GM18870 (cell line): Measurements from ENCODE around the gene KAZN.

Experiments
- ATAC-seq: cut with Tn5 transposase; IDR thresholded peaks from one replicate; pipeline ENCODE4 v1.9.1; 2021; ENCODE audit warnings: moderate library complexity; ENCODE audit not compliant: unreplicated experiment

Gene KAZN

DNA sequence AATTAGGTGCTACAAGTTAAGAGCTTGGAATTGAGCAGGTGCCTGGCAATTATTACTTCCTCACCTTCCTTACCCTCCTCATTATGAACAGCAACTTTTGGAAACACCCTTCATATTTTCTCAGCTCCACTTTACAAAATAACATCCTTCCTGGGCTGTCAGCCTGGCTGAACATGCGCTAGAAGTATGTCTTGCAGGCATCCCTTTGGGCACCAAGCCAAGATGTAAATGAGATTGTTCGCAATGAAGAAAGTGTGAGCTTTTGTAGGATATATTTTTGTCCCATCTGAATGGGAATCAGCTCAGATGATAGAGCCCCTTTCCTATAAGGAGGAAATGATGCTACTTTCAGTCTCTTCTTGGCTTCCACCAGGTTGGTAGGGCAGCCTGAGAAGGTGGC, 245.9 kb downstream of the KAZN start:
- ATAC-seq = no peak

DNA sequence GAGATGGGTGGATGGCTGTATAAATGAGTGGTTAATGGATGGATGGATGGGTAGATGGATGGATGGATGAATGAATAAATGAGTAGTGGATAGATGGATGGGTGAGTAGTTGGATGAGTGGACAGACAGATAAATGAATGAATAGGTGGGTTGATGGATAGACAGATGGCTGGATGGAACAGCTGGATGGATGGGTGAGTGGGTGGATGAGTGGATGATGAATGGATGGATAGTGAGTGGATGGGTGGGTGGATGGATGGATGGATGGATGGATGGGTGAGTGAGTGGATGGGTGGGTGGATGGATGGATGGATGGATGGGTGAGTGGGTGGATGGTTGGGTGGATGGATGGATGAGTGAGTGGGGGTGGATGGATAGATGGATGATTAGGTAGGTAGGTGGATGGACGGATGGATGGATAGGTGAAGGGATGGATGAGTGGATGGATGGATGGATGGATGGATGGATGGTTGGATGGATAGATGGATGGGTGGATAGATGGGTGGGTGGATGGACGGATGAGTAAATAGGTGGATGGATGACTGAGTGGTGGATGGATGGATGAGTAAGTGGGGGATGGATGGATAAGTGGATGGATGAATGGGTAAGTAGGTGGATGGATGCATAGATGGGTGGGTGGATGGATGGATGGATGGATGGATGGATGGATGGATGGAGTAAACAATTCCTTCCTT, 246.6 kb downstream of the KAZN start:
- ATAC-seq = no peak

DNA sequence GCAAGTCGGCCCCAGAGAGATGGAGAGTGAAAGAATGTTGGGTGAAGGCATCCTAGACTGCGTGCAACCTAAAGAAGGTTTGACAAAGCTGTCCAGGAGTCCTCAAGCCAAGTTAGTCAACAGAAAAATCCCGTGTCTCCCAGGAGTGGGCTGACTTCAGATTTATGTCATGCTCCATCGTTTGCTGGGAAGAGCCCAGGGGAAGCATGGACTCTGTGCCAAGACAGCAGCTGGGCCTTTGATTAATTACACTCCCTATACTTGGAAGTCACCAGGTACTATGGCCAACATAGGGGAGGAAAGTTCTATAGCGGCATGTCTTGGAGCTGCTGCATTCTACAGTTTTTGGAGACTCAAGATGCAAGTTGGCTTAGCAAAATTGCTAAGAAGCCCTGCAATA, 247.4 kb downstream of the KAZN start:
- no peak for ATAC-seq

- no peak for ATAC-seq
Measured at GRCh38 chr1:14846688-14847087, 248.2 kb downstream of the KAZN start.

DNA sequence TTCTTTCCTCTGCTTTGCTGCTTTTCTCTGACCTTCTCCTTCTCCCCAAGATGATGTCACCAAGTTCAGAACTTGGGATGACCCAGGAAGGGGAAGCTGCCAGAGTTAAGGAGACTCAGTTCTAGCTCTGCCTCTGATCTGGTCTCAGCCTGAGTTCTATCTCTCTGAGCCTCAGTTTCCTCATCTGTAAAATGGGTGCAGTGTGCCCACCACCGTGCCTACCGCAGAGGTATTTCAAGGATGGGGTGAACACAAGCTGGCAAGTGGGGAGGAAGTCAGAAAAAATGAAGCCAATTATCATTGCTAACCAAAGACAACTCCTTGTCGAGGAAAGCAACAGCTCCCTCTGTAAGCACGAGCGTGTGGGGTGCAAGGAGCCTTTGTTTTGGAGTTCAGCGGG, 249.7 kb downstream of the KAZN start:
- ATAC-seq = no peak

DNA sequence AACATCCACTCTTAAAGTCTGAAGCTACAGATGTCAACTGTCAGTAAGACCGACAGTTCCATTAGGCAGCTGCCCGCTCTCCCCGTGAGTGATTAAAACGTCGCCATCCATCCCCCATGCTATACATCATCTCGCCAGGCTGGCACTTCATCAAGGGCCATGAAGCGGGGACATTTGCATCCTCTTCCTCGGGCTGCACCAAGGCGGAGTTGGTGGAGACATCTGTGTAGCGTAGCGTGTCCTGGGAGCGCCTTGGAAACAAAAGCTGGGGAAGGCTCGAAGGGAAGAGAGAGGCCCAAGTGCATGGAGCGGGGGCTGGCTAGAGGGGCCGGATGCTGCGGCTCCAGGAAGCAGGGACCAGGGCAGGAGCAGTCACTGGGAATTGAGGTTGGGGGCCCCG, 250.1 kb downstream of the KAZN start:
- ATAC-seq = no peak

DNA sequence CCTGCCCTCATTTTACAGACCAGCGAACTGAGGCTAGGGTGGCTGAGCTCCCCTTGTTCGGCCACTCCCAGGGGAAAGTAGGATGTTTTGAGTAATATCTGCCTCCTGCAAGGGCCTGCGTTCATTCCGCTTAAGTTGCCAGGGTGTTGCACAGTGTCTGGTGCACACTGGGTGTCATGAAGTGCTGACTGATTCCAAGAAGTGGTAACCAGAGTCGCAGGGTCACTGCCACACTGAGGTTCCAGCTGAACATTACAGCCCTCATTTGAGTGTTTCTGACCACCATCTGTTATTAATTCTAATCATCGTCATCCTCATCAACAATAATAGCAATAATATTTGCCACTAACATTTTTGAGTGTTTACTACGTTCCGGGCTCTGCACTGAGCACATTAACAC, 250.6 kb downstream of the KAZN start:
- no peak for ATAC-seq

- no peak for ATAC-seq
Measured at GRCh38 chr1:14850563-14850962, 252.1 kb downstream of the KAZN start.

DNA sequence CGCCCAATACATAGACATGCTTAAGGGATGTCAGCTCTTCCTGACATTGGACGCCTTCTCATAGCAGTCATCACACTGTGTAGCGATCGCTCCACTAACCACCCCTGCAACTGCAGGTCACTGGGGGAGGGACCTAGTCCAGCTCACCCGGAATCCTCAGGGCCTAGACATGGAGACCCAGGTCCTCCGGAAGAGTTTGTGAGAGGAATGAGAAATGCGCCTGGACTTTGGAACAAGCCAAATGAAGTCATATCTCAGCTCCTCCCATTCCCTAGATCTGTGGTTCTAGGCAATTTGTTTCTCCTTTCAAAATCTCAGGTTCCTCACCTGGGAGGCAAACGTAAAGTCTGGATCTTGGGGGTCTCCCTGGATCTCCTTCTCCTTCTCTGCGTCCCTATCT, 253.3 kb downstream of the KAZN start:
- ATAC-seq = no peak

- ATAC-seq = no peak
Measured at GRCh38 chr1:14852291-14852690, 253.8 kb downstream of the KAZN start.

DNA sequence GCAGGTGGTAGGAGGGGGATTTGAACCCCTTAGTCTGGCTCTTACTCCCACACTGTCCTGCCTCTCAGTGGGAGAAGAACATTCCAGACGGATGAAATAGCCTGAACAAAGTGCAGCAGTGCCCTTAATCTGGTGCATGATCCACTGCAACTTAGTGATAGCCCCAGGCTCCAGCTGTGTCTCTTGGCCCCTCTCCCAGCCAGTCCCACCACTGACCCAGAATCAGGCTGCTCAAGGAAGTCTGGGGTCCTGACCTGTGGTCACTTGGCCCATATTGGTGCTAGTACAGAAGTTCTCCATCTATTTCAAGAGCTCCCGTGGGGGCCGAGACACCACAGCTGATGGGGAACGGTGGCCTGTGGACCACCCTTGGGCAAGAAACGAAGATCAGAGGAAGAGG, 255.0 kb downstream of the KAZN start:
- no peak for ATAC-seq

DNA sequence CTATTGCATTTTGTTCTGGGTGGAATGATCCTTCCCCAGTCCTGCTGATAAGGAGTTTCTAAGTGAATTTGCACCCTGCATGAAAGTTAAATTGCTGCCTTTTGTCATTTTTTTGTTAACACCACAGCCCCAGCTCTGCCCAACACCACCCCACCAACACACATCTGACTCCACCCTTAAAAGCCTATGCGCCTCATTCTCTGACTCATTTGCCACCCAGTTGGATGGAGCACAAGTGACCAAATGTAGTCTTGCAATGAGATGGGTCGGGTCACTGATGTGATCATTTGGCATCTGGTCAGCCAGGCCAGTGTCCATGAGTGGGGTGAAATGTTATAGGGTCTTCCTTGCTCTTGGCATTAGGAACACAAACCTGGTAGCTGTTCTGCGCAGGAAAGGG, 256.8 kb downstream of the KAZN start:
- ATAC-seq = no peak

- ATAC-seq = no peak
Measured at GRCh38 chr1:14855801-14856200, 257.3 kb downstream of the KAZN start.

DNA sequence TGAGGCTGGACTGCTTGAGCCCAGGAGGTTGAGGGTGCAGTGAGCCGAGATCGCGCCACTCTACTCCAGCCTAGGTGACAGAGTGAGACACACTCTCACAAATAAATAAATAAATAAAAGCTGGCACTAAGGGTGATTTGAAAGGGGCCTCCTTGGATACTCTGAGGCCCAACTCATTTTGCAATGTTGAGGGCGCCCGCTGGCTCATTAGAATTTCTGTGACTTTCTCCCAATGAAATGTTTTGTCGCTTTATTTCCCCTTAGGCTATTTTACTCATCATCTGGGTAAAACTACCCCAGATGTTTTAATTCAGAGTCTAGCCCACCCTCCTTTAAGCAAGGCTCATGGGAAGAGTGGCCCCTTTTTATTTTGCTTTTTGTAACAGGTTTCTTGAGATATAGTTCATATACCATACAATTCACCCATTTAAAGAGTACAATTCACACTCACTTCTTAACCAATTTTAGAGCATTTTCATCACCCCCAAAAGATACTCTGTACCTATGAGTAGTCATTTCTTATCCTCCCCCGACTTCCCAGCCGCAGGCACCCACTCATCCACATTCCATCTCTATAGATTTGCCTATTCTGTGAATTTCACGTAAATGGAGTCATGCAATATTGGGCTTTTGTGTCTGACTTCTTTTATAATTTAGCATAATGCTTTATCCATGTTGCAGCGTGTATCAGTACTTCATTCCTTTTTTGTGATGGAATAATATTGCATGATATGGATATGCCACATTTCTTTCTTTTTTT, 259.1 kb downstream of the KAZN start:
- ATAC-seq = no peak

DNA sequence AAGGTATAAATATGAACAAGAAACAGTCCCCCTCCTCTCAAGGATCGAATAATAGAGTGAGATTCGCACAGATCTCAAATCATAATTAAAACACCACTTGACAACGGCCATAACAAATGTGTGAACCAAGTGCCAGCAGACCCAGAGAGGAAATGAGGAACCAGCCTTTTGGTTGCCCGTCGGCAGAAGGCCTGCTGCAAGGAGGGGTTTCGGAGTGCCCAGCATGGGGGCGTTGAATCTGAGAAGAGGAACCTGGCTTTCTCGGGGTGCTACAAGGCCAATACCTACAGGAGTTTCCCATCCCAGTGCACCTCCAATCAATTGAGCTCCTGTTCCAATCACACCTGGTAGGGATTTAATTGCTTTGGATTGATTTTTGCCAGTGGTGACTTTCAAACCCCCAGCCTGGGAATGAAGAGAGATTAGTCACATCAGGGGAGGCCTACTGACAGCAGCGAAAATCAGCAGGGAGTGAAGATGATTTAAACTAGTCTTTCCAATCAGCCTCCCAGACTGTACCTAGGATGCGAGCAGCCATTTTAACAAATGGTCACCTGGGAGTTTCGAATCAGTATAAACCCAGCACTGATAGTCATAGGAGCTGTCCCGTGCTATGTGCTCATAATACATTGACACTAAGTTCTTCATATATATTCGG, 263.8 kb downstream of the KAZN start:
- no peak for ATAC-seq

DNA sequence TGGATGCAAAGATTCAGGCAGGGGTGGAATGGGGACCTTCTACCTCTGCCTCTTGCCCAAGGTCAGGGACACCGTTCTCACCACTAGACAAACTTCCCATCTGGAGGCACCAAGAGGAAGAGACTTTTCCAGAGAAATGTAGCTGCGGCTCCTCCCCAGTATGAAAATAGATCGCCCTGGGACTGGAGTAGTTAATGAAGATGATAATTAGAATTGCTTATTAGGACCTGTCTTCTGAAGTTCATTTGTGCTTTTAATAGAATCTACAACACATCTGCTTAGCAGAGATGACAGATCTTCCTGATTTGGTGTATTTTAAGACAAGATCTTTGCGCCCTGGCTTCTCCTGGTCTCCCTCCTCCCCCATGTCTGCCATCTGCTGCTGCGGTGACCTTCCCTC, 266.6 kb downstream of the KAZN start:
- no peak for ATAC-seq

DNA sequence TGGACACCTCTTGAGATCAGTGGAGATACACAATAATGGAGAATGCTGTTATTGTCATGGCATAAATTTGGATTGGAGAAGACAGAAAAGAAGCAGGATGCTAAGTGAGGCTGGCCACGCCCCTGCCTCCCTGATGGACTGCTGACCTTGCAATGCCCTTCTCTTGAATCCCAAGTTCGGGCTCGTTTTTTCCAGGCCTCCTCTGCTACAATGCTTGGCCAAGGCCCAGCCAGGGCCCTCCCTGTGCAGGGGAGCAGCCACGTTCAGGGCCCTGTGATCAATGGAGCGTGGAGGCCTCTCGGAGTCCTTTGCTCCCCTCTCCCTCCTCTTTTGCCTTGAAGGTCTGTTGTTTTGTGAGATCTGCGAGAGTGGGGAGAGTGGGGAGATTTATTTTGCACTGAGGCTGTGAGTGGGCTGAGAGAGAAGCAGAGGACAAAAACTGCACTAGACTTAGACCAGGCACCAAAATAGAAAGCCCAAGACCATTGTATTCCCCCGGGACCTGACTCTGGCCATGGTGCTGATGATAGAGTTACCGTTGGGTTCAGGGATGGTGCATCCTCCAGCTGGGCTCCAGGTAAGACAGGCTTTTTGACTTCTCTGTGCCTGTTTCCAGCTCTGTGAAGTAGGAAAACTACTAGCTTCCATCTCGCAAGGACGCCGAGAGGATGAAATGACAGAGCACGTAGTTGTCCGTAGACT, 268.6 kb downstream of the KAZN start:
- no peak for ATAC-seq

DNA sequence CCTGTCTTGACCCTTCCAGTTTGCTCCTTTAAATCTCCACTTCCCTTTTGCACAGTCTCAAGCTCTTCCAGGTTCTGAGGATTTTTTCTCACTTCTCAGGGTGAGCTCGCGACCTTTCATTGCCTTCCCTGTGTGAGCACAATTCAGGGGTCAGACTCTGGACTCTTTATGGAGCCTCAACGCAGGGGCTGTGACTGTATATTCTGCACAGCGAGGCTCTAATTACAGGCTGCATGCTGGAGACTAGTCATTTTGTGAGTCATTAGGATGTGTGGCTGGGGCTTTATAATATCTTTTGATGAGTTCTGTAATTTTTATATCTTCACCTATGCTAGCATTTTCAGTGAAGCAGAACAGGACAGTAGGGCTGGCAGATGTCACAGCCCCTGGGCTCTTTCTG, 270.7 kb downstream of the KAZN start:
- ATAC-seq = no peak

DNA sequence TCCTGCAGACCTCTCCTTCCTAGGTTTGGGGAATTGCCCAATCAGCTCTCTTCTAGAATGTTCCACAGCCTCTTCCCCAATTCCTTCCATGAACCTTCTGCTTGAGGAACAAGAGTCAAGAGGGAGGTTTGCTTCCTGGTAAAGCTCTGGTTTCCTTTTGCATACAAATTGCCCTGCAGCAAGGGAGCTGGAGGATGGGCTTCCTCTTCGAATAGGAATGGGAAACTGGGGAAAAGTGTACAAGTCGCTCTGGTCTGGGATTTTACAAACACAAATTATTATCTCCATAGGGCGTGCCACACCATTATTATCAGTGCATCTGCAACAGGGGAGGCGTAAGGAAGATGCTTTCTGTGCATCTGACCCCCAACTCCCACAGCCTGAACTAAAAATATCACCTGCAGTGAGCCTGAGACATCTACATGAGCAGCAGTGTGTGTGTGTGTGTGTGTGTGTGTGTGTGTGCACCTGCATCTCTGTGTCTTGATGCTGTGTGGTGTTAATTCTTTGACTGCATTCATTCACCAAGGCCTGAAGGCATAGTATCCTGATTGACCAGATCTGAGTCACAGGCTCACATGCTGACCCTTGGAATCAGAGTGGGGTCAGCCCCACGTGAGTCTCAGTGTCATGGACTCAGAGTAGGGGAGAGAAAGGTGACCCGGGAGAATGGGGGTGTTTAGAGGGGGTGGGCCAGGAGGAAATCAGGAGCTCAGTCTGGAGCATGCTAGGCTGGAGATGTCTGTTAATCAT, 272.9 kb downstream of the KAZN start:
- no peak for ATAC-seq

DNA sequence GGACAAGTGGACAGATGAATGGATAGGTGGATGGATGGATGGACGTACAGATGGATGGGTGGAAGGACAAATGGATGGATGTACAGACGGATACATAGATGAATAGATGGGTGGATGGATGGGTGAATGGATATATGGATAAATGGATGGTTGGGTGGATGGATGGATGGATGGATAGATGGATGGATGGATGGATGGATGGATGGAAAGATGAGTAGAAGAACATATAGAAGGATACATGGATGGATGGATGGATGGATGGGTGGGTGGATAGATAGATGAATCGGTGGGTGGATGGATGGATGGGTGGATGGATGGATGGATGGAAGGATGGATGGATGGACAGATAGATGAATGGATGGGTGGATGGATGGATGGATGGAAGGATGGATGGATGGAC, 274.3 kb downstream of the KAZN start:
- no peak for ATAC-seq

GRCh38 chr1:14873677-14874076, 275.2 kb downstream of the KAZN start:
- no peak for ATAC-seq
